ENCODE results near the gene TMX3. TPM values are rescaled to one million over a fixed set of nuclear protein-coding genes. Genes with fewer than 3 reads are reported as not detected.
A peak's percentile ranks its signal among the peaks of the same experiment; 100 is the strongest.

TMX3 gene
- total RNA-seq, 1 donor from 2014 or later, result 40.9 TPM

- DNase-seq (ENCODE audit: low spot score, unreplicated experiment), result no peak
- H3K4me3 Mint-ChIP-seq (ENCODE audit: low read depth), result no peak overlapping the region
- H3K27ac Mint-ChIP-seq, result peak overlapping the region; percentile 76
- H3K9me3 Mint-ChIP-seq (ENCODE audit: low read depth), result no peaks in the 10 kb centered on the region
- TF ChIP-seq CTCF (IDR thresholded peaks at IDR 0.05; ENCODE audit: unreplicated experiment), result no peak
- no peaks in the 10 kb centered on the region for H3K36me3 Mint-ChIP-seq (ENCODE audit: insufficient read depth)
- no peaks in the 10 kb centered on the region for H3K27me3 Mint-ChIP-seq
- H3K4me1 Mint-ChIP-seq (ENCODE audit: low read depth), result no peaks in the 10 kb centered on the region
These were observed 19.4 kb upstream of the TMX3 start for GRCh38 chr18:68734308-68734707.

DNA sequence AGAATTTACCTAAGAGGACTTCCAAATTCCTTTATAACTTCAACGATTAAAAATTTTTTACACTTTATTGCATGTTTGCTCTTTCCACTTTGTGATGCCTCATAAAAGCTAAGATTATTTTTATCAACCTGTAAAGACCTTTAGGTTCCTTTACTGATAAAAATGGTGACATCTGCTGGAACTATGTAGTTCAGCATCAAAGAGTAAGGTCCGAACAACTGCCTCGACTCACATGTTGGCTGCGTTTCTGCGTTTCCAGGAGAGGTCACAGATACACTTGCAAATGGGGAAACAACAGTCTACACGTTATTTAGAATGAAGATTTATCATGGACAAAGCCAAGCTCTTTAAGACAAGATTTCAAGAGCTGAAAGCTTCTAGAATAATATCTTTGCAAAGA is 18.8 kb upstream of the TMX3 start:
- Mint-ChIP-seq H3K36me3 (ENCODE audit: insufficient read depth) (no peaks in the 10 kb centered on the region), H3K4me3 (ENCODE audit: low read depth) (no peak overlapping the region), H3K27ac (no peak overlapping the region), H3K4me1 (ENCODE audit: low read depth) (no peaks in the 10 kb centered on the region), H3K9me3 (ENCODE audit: low read depth) (no peaks in the 10 kb centered on the region), H3K27me3 (no peaks in the 10 kb centered on the region)
- no peak for DNase-seq (ENCODE audit: low spot score, unreplicated experiment)
- no peak for TF ChIP-seq CTCF (IDR thresholded peaks at IDR 0.05; ENCODE audit: unreplicated experiment)

DNA sequence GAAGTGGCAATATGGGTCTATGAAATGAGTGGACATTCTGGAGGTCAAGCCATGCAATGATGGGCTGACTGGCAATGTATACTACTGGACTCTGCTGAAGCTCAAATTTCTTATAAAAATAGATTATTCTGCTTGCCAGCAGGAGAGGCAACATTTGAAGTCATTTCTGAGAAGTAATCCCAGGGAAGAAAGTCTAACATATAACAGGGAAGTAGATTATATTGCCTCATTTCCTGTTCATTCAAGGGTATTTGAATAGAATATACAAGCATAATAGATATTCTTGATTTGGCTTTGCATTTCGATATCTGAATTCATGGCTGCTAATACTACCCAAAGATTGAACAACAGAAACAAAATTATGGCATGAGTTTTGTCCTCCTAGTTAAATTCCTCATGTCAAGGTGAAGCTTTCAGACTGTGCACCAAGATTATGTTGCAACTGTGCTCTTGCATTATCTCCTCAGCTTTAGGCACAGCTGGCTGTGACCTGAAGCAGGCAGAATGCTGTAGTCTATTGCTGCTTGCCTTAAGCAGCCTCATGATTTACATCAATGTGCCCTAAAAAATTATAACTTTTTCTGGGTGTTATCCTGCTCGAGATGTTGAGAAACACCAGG is 13.3 kb upstream of the TMX3 start:
- Mint-ChIP-seq H3K36me3 (ENCODE audit: insufficient read depth) (no peaks in the 10 kb centered on the region), H3K4me3 (ENCODE audit: low read depth) (no peak overlapping the region), H3K4me1 (ENCODE audit: low read depth) (no peaks in the 10 kb centered on the region), H3K9me3 (ENCODE audit: low read depth) (no peaks in the 10 kb centered on the region), H3K27ac (no peak overlapping the region), H3K27me3 (no peaks in the 10 kb centered on the region)
- DNase-seq (ENCODE audit: low spot score, unreplicated experiment), result no peak
- no peak for TF ChIP-seq CTCF (IDR thresholded peaks at IDR 0.05; ENCODE audit: unreplicated experiment)

DNA sequence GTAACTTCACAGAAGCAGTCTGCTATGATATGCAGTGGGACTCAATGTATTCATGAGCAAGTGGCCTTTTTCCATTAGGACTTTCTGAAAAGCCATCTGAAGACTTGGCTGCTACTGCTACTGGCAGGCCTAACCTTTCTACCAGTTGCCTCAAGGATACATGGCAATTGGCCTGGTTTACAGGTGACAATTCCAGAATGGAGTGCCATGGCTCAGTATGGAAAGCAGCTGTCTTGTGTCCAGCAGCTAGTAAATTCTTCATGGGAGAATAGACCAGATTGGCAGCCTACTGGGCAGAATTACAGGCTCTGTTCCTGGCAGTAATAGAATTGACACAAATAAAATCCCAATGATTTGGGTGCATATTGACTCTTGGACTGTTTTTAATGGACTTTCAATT is 12.6 kb upstream of the TMX3 start:
- TF ChIP-seq CTCF (IDR thresholded peaks at IDR 0.05; ENCODE audit: unreplicated experiment), result no peak
- Mint-ChIP-seq H3K4me1 (ENCODE audit: low read depth) (no peaks in the 10 kb centered on the region), H3K9me3 (ENCODE audit: low read depth) (no peaks in the 10 kb centered on the region), H3K36me3 (ENCODE audit: insufficient read depth) (no peaks in the 10 kb centered on the region), H3K27ac (no peak overlapping the region), H3K27me3 (no peaks in the 10 kb centered on the region), H3K4me3 (ENCODE audit: low read depth) (no peak overlapping the region)
- no peak for DNase-seq (ENCODE audit: low spot score, unreplicated experiment)

DNA sequence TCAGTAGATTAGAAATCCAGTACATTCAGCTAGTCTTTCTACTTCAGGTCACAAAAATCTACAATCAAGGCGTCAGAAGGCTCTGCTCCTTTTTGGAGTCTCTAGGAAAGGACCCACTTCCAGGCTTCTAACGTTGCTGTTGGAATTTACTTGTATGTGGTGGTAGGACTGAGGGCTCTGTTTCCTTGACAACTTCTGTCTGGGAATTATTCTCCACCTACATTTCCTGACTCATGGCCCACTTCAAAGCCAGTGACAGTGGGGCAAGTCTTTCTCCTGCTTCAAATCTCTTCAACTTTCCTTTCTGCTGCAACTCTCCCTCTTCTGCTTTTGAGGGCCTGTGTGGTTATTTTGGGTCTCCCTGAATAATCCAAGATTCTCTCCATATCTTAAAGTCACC is 10.4 kb upstream of the TMX3 start:
- no peak for TF ChIP-seq CTCF (IDR thresholded peaks at IDR 0.05; ENCODE audit: unreplicated experiment)
- DNase-seq (ENCODE audit: low spot score, unreplicated experiment), result no peak
- H3K36me3 Mint-ChIP-seq (ENCODE audit: insufficient read depth), result no peaks in the 10 kb centered on the region
- H3K9me3 Mint-ChIP-seq (ENCODE audit: low read depth), result no peaks in the 10 kb centered on the region
- no peak overlapping the region for H3K27ac Mint-ChIP-seq
- no peaks in the 10 kb centered on the region for H3K27me3 Mint-ChIP-seq
- no peak overlapping the region for H3K4me3 Mint-ChIP-seq (ENCODE audit: low read depth)
- H3K4me1 Mint-ChIP-seq (ENCODE audit: low read depth), result no peaks in the 10 kb centered on the region
